Hepatocyte (in vitro differentiated cells): ENCODE results near the gene ATP1A3.

ENCODE experiments used
- EZH2 ChIP-seq: fragments of 200-600 bp; sonication (generic); IDR thresholded peaks from 2 replicates; pipeline ENCODE4 v1.6.1; 2016; ENCODE audit warnings: antibody characterized with exemption, mild to moderate bottlenecking, borderline replicate concordance
- EZH2phosphoT487 ChIP-seq: fragments of 200-600 bp; sonication (generic); IDR thresholded peaks from one replicate; pipeline ENCODE4 v1.6.1; 2018; ENCODE audit warnings: antibody characterized with exemption, mild to moderate bottlenecking, low read depth, moderate library complexity; ENCODE audit not compliant: unreplicated experiment, severe bottlenecking
- TF ChIP-seq, protein P1 (sequence below): fragments of 200-600 bp; sonication (generic); IDR thresholded peaks from 2 replicates; pipeline ENCODE4 v1.5.1; 2016; ENCODE audit warnings: antibody characterized with exemption, mild to moderate bottlenecking; ENCODE audit not compliant: poor library complexity

DNA sequence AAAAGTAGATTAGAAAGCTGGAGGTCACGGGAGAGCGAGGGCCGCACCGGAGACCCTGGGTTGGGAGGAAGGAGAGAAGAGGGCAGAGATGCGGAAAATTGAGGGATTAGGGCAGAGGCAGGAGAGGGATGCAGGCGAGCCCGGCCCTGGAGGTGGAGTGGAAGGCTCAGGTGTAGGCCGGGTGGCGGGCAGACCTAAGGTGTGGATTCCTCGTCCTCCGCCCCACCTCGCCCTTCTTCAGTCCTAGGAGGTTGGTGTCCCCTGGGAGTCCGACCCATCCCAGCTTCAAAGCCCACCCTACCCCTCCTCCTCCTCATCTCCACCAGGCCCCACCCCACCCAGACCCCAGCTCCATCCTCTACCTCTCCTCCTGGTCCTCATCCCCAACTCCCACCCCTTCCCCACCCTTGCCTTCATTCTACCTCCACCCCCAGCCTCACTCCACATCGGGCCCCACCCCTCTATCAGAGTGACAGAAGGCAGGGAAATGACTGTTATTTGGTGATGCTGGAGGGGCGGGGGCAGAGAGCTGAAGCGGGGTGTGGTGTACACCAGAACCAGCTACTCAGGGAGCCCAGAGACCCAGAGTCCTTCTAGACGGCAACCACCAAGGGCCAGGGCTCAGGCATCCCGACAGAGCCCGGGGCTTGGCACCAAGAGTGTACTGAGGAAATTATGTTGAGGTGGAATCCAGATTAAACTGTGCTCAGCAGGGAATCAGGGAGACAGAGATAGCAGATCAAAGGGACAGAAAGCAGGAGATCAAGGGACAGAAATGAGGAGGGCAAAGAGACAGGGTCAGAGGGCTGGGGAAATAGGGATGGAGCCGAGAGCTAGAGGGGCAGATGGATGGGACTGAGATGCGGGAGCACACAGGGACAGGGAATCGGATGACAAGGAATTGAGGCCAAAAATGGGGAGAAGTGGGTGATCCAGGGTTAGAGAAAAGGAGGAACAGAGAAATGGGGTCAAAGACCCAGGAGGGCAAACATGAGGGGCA lies 72.2 kb downstream of the ATP1A3 start:
- TF ChIP-seq EZH2 (no peak), EZH2phosphoT487 (no peak)
- TF ChIP-seq, protein P1, sequence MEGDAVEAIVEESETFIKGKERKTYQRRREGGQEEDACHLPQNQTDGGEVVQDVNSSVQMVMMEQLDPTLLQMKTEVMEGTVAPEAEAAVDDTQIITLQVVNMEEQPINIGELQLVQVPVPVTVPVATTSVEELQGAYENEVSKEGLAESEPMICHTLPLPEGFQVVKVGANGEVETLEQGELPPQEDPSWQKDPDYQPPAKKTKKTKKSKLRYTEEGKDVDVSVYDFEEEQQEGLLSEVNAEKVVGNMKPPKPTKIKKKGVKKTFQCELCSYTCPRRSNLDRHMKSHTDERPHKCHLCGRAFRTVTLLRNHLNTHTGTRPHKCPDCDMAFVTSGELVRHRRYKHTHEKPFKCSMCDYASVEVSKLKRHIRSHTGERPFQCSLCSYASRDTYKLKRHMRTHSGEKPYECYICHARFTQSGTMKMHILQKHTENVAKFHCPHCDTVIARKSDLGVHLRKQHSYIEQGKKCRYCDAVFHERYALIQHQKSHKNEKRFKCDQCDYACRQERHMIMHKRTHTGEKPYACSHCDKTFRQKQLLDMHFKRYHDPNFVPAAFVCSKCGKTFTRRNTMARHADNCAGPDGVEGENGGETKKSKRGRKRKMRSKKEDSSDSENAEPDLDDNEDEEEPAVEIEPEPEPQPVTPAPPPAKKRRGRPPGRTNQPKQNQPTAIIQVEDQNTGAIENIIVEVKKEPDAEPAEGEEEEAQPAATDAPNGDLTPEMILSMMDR, result no peak
